Ascending aorta (tissue), 2 donors: ENCODE measurements around the gene FRMD4A. TPM values are rescaled to one million over a fixed set of nuclear protein-coding genes. Genes with fewer than 3 reads are reported as not detected.

Experiments
- DNase-seq, 2 donors: peaks; one replicate each; pipeline ENCODE4 v3.0.0-alpha.2; 2019; ENCODE audit warnings: low spot score in 2 of 2
- H3K27ac ChIP-seq, 2 donors: fragments of 200-600 bp; sonication (generic); one replicate each; pipeline ENCODE4 v1.5.1; 2016 to 2017; ENCODE audit warnings: mild to moderate bottlenecking in 1 of 2
- H3K27me3 ChIP-seq: fragments of 200-600 bp; sonication (generic); one replicate; pipeline ENCODE4 v1.5.1; 2017
- H3K36me3 ChIP-seq, 2 donors: fragments of 200-600 bp; sonication (generic); one replicate each; pipeline ENCODE4 v1.5.1; 2016
- H3K4me1 ChIP-seq, 2 donors: fragments of 200-600 bp; sonication (generic); one replicate each; pipeline ENCODE4 v1.5.1; 2016 to 2017; ENCODE audit warnings: mild to moderate bottlenecking in 1 of 2
- H3K4me3 ChIP-seq, 2 donors: fragments of 200-600 bp; sonication (generic); one replicate each; pipeline ENCODE4 v1.5.1; 2016 to 2017; ENCODE audit warnings: mild to moderate bottlenecking in 1 of 2
- H3K9me3 ChIP-seq, 2 donors: fragments of 200-600 bp; sonication (generic); one replicate each; pipeline ENCODE4 v1.5.1; 2016
- intact Hi-C: fragments of 100-400 bp; cut with DNase I; formaldehyde crosslinking; loops from one replicate; pipeline ENCODE4 v1.15.1; 2023
- total RNA-seq: library from RNA; depleted of rRNA; stranded (reverse); fragments of >200 nt; gene quantifications from one replicate; pipeline ENCODE4 v1.1.0, GENCODE V29; 2016
- TF ChIP-seq, protein P1 (sequence below), 3 experiments: fragments of 200-600 bp in 2 of 3; fragments of 450-650 bp in 1 of 3; sonication (generic) in 2 of 3; IDR thresholded peaks; one replicate each; pipeline ENCODE4 v1.5.1; 2016 to 2019; ENCODE audit warnings: antibody characterized with exemption in 3 of 3, mild to moderate bottlenecking in 1 of 3, moderate library complexity in 1 of 3

Gene FRMD4A
- total RNA-seq, 1 donor from 2014 or later = 108 TPM

DNA sequence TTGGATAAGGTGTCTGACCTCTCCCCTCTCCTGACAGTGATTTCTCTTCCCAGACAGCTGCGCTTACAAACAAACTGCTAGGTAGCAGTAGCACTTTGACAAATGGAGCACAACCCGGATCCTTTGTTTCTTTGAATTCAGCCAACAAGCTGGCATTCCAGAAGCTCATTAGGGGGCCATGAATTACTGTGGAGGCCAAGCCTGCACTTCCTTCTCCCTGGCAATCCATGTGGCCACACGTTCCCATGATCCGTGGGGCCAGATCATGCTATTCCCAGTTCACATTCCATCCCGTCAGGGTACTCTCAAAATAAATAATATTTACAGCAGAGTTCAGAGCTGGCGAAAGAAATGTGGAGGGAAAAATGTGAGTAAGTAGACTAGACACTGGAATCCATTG lies 571.6 kb downstream of the FRMD4A start:
- no peaks in the 10 kb centered on the region for H3K27me3 ChIP-seq
- no peak for DNase-seq

DNA sequence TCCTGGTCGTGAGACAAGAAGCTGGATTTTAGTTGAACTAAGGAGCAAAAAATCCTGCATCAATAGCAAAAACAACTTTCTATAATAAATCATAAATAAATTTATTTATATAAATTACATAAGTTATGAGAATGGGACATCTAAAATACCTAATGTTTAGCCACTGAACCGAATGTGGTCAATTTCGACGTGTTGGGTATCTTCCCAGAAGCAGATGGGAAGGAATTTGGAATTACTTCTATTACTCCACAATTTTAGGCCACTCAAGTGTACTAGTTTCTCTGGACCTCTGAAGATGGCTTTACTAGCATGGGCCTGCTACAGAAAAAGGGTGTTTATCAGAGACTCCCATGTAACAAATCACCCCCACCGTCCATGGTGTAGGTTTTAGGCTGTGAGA lies 572.0 kb downstream of the FRMD4A start:
- TF ChIP-seq, protein P1, sequence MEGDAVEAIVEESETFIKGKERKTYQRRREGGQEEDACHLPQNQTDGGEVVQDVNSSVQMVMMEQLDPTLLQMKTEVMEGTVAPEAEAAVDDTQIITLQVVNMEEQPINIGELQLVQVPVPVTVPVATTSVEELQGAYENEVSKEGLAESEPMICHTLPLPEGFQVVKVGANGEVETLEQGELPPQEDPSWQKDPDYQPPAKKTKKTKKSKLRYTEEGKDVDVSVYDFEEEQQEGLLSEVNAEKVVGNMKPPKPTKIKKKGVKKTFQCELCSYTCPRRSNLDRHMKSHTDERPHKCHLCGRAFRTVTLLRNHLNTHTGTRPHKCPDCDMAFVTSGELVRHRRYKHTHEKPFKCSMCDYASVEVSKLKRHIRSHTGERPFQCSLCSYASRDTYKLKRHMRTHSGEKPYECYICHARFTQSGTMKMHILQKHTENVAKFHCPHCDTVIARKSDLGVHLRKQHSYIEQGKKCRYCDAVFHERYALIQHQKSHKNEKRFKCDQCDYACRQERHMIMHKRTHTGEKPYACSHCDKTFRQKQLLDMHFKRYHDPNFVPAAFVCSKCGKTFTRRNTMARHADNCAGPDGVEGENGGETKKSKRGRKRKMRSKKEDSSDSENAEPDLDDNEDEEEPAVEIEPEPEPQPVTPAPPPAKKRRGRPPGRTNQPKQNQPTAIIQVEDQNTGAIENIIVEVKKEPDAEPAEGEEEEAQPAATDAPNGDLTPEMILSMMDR (IDR thresholded peaks at IDR 0.05) = no peak
- no peaks in the 10 kb centered on the region for H3K27me3 ChIP-seq
- no peak for DNase-seq
- intact Hi-C loops = no loop called here
- no peaks in the 10 kb centered on the region for H3K4me1 ChIP-seq
- peaks cover 0 to 9% of the 10 kb centered on the region in 2 donors for H3K36me3 ChIP-seq
- H3K9me3 ChIP-seq = no peaks in the 10 kb centered on the region
- peak overlapping the region in 1 of 2 donors; percentile 19 for H3K27ac ChIP-seq
- no peak overlapping the region for H3K4me3 ChIP-seq

More for the DNA sequence above, 571.6 kb downstream of the FRMD4A start:
- no peaks in the 10 kb centered on the region for H3K9me3 ChIP-seq
- peaks cover 0 to 9% of the 10 kb centered on the region in 2 donors for H3K36me3 ChIP-seq
- intact Hi-C loops = no loop called here
- TF ChIP-seq, protein P1 (IDR thresholded peaks at IDR 0.05) = no peak
- H3K27ac ChIP-seq = peak overlapping the region in 1 of 2 donors; percentile 19
- H3K4me1 ChIP-seq = no peaks in the 10 kb centered on the region
- H3K4me3 ChIP-seq = no peak overlapping the region

DNA sequence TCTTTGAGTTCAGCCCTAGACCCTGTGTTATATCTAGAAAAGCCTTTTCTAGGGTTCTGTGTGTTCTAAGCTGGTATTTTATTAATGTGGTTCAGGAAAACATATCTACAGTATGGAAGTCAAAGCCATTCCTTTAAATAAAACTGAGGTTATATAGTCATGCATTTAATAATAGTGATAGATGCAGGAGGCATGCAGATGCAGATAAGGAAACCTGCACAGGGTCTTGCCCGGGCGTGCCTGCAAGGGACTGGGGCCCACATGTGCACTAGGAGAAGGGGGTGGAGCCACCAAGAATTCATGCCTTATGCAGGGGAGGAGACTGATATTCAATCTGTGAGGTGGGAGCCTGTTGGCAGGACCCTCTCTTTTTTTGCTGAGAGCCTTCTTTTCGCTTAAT lies 572.4 kb downstream of the FRMD4A start:
- Histone ChIP-seq H3K27me3 (no peaks in the 10 kb centered on the region), H3K4me3 (no peak overlapping the region), H3K36me3 (peaks cover 0 to 9% of the 10 kb centered on the region in 2 donors), H3K27ac (peak overlapping the region in 1 of 2 donors; percentile 19), H3K9me3 (no peaks in the 10 kb centered on the region), H3K4me1 (no peaks in the 10 kb centered on the region)
- TF ChIP-seq, protein P1 (IDR thresholded peaks at IDR 0.05) = no peak
- intact Hi-C loops = no loop called here
- DNase-seq = no peak

DNA sequence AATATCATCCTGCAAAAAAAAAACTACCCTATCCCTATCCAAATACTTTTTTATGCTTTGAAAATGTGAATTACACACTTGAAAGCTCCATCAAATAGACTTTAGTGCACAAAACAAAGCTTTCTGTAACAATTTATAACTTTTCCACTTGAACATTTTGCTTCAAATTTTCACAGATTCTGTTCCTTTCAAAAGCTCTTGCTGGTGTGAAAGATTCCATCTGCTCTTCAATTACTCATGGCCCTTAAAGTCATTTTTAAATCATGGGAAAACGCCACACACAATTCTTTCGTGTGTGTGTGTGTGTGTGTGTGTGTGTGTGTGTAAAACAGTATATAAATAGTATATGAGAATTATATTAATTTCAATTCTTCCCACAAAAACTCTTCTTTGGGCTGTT lies 576.4 kb downstream of the FRMD4A start:
- DNase-seq = no peak
- no peak overlapping the region for H3K27ac ChIP-seq
- intact Hi-C loops = no loop called here
- no peaks in the 10 kb centered on the region for H3K27me3 ChIP-seq
- H3K4me1 ChIP-seq = no peaks in the 10 kb centered on the region
- H3K36me3 ChIP-seq = no peaks in the 10 kb centered on the region
- TF ChIP-seq, protein P1 (IDR thresholded peaks at IDR 0.05) = no peak
- H3K4me3 ChIP-seq = no peak overlapping the region
- no peaks in the 10 kb centered on the region for H3K9me3 ChIP-seq

DNA sequence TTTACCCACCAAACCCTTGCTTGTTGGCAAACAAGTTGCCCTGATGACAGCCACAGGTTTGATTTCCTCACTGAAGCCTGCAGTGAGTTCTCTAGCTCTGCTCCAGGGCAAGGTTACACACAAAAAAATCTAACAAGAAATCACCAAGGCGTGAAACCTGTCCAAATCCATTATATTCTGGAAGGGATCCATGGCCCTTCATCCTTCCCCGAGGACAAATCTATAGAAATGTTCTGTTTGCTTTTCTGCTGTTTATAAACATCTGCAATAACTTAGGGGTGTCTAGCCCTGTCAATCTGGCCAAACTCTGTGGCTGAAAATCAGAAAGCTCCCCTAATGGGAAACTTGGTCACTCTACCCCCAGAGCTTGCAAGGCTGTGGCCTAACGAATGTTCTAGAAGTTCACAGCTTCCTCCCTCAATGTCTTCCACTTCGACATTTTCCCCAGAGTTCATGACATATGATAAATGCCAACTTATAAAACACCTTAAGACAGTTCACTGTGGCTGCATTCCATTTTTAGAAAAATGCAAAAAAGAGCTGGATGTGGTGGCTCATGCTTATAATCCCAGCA lies 579.4 kb downstream of the FRMD4A start:
- DNase-seq = no peak
- Histone ChIP-seq H3K4me1 (no peaks in the 10 kb centered on the region), H3K27me3 (no peaks in the 10 kb centered on the region), H3K4me3 (no peak overlapping the region), H3K9me3 (no peaks in the 10 kb centered on the region), H3K36me3 (peaks cover 0 to 3% of the 10 kb centered on the region in 2 donors), H3K27ac (no peak overlapping the region)
- intact Hi-C loops = no loop called here
- TF ChIP-seq, protein P1 (IDR thresholded peaks at IDR 0.05) = no peak
